WTC11 (cell line): ENCODE data around the gene APH1B.

Experiments
- ELF4 ChIP-seq: sonication (generic); formaldehyde crosslinking; IDR thresholded peaks from 2 replicates; pipeline ENCODE4 v1.8.1; 2022; ENCODE audit warnings: low read depth, mild to moderate bottlenecking, moderate library complexity, missing genetic modification reagents
- FOXP1 ChIP-seq: sonication (generic); formaldehyde crosslinking; IDR thresholded peaks from 2 replicates; pipeline ENCODE4 v1.8.0; 2022; ENCODE audit warnings: missing genetic modification reagents, mild to moderate bottlenecking, moderate library complexity, borderline replicate concordance
- GTF2I ChIP-seq: fragments of 250-450 bp; sonication (Bioruptor Pico); conservative IDR thresholded peaks from 2 replicates; pipeline ENCODE4 v1.4.0; 2021; ENCODE audit warnings: mild to moderate bottlenecking
- NFYB ChIP-seq: sonication (generic); formaldehyde crosslinking; conservative IDR thresholded peaks from 2 replicates; pipeline ENCODE4 v1.8.0; 2022; ENCODE audit warnings: low read depth, missing genetic modification reagents
- NR2C2 ChIP-seq: sonication (generic); formaldehyde crosslinking; IDR thresholded peaks from 2 replicates; pipeline ENCODE4 v1.8.0; 2022; ENCODE audit warnings: mild to moderate bottlenecking, missing genetic modification reagents
- TF ChIP-seq, protein P1 (sequence below): sonication (generic); formaldehyde crosslinking; IDR thresholded peaks from 2 replicates; pipeline ENCODE4 v1.8.1; 2022; ENCODE audit warnings: missing genetic modification reagents, borderline replicate concordance
- TF ChIP-seq, protein P2 (sequence below): fragments of 200-600 bp; IDR thresholded peaks from 2 replicates; pipeline ENCODE4 v1.8.0; 2022; ENCODE audit warnings: antibody characterized with exemption

DNA sequence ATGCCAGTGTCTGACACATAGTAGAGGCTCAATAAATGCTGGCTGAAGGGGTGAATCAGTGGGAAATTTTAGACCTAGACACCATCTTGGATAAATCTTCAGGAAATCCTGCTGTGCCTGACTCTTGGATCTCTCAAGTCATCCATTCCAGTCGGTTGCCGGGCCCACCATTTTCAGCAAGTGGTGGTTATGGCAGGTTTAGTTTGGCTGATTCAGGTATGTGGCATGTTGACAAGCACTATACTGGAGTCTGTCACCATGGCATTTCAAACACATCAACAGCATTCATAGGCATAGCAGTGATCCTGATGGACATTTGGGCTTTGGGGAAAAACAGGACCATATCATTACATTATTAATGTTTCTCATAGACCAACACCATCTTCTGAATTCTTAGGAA, 25.7 kb upstream of the APH1B start:
- TF ChIP-seq, protein P1, sequence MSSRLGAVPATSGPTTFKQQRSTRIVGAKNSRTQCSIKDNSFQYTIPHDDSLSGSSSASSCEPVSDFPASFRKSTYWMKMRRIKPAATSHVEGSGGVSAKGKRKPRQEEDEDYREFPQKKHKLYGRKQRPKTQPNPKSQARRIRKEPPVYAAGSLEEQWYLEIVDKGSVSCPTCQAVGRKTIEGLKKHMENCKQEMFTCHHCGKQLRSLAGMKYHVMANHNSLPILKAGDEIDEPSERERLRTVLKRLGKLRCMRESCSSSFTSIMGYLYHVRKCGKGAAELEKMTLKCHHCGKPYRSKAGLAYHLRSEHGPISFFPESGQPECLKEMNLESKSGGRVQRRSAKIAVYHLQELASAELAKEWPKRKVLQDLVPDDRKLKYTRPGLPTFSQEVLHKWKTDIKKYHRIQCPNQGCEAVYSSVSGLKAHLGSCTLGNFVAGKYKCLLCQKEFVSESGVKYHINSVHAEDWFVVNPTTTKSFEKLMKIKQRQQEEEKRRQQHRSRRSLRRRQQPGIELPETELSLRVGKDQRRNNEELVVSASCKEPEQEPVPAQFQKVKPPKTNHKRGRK (CRISPR knock-in tag), result no peak
- no peak for TF ChIP-seq NR2C2
- TF ChIP-seq ELF4 (CRISPR knock-in tag), result no peak
- no peak for TF ChIP-seq NFYB
- no peak for TF ChIP-seq GTF2I (CRISPR knock-in tag)
- no peak for TF ChIP-seq FOXP1
- TF ChIP-seq, protein P2, sequence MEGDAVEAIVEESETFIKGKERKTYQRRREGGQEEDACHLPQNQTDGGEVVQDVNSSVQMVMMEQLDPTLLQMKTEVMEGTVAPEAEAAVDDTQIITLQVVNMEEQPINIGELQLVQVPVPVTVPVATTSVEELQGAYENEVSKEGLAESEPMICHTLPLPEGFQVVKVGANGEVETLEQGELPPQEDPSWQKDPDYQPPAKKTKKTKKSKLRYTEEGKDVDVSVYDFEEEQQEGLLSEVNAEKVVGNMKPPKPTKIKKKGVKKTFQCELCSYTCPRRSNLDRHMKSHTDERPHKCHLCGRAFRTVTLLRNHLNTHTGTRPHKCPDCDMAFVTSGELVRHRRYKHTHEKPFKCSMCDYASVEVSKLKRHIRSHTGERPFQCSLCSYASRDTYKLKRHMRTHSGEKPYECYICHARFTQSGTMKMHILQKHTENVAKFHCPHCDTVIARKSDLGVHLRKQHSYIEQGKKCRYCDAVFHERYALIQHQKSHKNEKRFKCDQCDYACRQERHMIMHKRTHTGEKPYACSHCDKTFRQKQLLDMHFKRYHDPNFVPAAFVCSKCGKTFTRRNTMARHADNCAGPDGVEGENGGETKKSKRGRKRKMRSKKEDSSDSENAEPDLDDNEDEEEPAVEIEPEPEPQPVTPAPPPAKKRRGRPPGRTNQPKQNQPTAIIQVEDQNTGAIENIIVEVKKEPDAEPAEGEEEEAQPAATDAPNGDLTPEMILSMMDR, result no peak
